LNCAP (cell line): ENCODE data around the gene RBKS.

Experiments
- TF ChIP-seq, protein P1 (sequence below): fragments of 450-650 bp; IDR thresholded peaks from 2 replicates; pipeline ENCODE4 v1.5.1; 2017; ENCODE audit warnings: mild to moderate bottlenecking

The RBKS gene

GRCh38 chr2:27852691-27853090 is 37.5 kb downstream of the RBKS start:
- TF ChIP-seq, protein P1, sequence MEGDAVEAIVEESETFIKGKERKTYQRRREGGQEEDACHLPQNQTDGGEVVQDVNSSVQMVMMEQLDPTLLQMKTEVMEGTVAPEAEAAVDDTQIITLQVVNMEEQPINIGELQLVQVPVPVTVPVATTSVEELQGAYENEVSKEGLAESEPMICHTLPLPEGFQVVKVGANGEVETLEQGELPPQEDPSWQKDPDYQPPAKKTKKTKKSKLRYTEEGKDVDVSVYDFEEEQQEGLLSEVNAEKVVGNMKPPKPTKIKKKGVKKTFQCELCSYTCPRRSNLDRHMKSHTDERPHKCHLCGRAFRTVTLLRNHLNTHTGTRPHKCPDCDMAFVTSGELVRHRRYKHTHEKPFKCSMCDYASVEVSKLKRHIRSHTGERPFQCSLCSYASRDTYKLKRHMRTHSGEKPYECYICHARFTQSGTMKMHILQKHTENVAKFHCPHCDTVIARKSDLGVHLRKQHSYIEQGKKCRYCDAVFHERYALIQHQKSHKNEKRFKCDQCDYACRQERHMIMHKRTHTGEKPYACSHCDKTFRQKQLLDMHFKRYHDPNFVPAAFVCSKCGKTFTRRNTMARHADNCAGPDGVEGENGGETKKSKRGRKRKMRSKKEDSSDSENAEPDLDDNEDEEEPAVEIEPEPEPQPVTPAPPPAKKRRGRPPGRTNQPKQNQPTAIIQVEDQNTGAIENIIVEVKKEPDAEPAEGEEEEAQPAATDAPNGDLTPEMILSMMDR = no peak

GRCh38 chr2:27849558-27850205 is 40.5 kb downstream of the RBKS start:
- TF ChIP-seq, protein P1 = no peak

- TF ChIP-seq, protein P1 = no peak
Measured at GRCh38 chr2:27847333-27847732, 42.9 kb downstream of the RBKS start.

GRCh38 chr2:27844821-27845255 is 45.3 kb downstream of the RBKS start:
- TF ChIP-seq, protein P1 = no peak

- TF ChIP-seq, protein P1 = no peak
Measured at GRCh38 chr2:27843992-27844391, 46.2 kb downstream of the RBKS start.

DNA sequence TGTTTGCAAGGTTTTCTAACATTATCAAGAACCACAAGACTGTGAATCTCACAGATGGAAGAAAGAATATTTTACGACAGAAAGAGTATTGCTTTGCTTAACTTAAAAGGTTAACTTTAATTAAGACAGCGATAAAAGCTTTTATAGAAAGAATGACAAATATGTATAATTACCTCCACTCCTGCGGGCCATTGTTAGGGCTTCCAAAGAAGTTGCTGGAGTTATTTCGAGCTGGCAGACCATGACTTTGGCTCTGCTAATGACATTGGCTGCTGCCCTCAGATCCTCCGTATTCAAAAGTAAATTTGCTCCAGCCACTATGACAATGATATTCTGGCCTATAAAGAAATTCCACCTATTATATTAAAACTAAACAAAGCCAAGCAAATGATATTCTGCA is 47.3 kb downstream of the RBKS start:
- TF ChIP-seq, protein P1 = no peak

- TF ChIP-seq, protein P1 = no peak
Measured at GRCh38 chr2:27839022-27839618, 51.1 kb downstream of the RBKS start.
